Erythroblast (primary cell): ENCODE data around the gene NSUN5.

Experiments used
- GATA1 ChIP-seq: IDR thresholded peaks from 2 replicates; pipeline ENCODE4 v1.6.1; 2011; ENCODE audit warnings: low read depth, mild to moderate bottlenecking, control low read depth, low read length, moderate library complexity
- POLR2A ChIP-seq: IDR thresholded peaks from 2 replicates; pipeline ENCODE4 v1.6.1; 2011; ENCODE audit warnings: mild to moderate bottlenecking, low read length

DNA sequence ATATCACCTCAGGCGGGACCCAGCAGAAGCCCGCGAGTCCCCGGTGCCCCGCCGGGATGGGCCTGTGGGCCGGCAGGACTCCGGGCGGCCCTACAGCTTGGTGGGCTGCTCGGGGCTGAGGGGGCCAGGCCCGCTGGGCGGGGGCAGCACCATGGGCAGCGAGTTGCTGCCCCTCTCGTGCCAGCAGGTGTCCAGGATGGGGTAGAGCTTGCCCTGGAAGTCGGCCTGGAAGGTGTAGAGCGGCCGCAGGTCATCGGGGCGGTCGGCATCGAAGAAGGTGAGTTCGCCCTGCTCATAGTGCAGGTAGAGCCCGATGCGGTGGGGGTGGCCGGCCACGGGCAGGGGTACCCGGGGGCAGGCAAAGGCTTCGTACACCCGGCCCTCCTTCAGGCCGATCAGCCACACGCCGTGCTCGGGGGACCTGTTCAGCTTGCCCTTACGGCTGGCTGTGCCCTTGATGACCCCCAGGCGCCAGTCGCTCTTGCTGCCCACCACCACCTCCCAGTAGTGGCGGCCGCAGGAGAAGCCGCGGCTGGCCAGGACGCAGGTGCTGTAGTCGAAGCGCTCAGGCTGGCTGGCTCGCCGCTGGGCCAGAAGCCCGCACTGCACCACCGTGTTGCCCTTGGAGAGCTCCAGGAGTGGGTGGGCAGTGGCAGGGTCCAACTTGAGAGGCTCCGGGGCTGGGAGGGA is 4.3 kb upstream of the NSUN5 start:
- TF ChIP-seq POLR2A (no peak), GATA1 (no peak)
